ENCODE data around the gene SRBD1. TPM values are rescaled to one million over a fixed set of nuclear protein-coding genes. Genes with fewer than 3 reads are reported as not detected.

The SRBD1 gene
- total and polyA plus RNA-seq, 2 of the 8 experiments (the other 6 are each of a cell fraction or from before 2014, with no cell fraction given), result 4.6 to 20.0 TPM

GRCh38 chr2:45524016-45524415 lies 87.1 kb downstream of the SRBD1 start:
- 96% methylated on average over 1 of the region's 1 CpG; no CpG with 5 or more reads in 1 of the 2 experiments for WGBS, 2 experiments (ENCODE audit: extremely low coverage in 1 of 2, insufficient coverage in 1 of 2, insufficient read length in 1 of 2, insufficient replicate concordance in 2 of 2, low coverage in 1 of 2, low lambda C conversion rate in 2 of 2, missing lambda C conversion rate in 1 of 2)
- H3K9me3 ChIP-seq (ENCODE audit: insufficient read depth in 2 of 2, low read depth in 1 of 2, low read length in 1 of 2), result no peaks in the 10 kb centered on the region
- H2BK120ac ChIP-seq (replicated peaks; ENCODE audit: low read depth, low read length), result no peak overlapping the region
- no peak overlapping the region for H3K4me2 ChIP-seq (ENCODE audit: insufficient read depth in 1 of 2, low read depth in 2 of 2, low read length in 2 of 2)
- H3K14ac ChIP-seq (ENCODE audit: insufficient read length), result no peak overlapping the region
- H2AK5ac ChIP-seq (ENCODE audit: low read depth, low read length), result no peak overlapping the region
- H3K23me2 ChIP-seq (ENCODE audit: low read depth, low read length), result no peaks in the 10 kb centered on the region
- no peak overlapping the region for H2BK20ac ChIP-seq (ENCODE audit: low read length)
- H3K36me3 ChIP-seq (ENCODE audit: control insufficient read depth in 2 of 4, insufficient read depth in 4 of 4, low read length in 3 of 4), result no peaks in the 10 kb centered on the region
- no peak overlapping the region for H2BK5ac ChIP-seq (ENCODE audit: low read depth, low read length)
- ChIA-PET CTCF (ENCODE audit: partially characterized antibody) (no interaction called here), POLR2A (ENCODE audit: partially characterized antibody) (no interaction called here)
- no peak for TF ChIP-seq SUZ12 (IDR thresholded peaks at IDR 0.05; ENCODE audit: low read length)
- no peak for TF ChIP-seq USF2 (IDR thresholded peaks at IDR 0.05; ENCODE audit: low read length)
- TF ChIP-seq POLR2AphosphoS5 (IDR thresholded peaks at IDR 0.05; ENCODE audit: low read depth, low read length), result no peak
- no peak for TF ChIP-seq YY1 (IDR thresholded peaks at IDR 0.05; ENCODE audit: low read depth, low read length)
- TF ChIP-seq EZH2 (IDR thresholded peaks at IDR 0.05; ENCODE audit: low read depth, low read length, severe bottlenecking), result no peak
- TF ChIP-seq KDM4A (IDR thresholded peaks at IDR 0.05; ENCODE audit: low read depth, low read length, severe bottlenecking), result no peak
- no peak for TF ChIP-seq KDM5A (IDR thresholded peaks at IDR 0.05; ENCODE audit: low read length)
- no peak for TF ChIP-seq SIN3A (conservative IDR thresholded peaks at IDR 0.05 in 1 of 2, IDR thresholded peaks at IDR 0.05 in 1 of 2; ENCODE audit: low read depth in 1 of 2, low read length in 2 of 2)
- no peak for TF ChIP-seq CTBP2 (IDR thresholded peaks at IDR 0.05; ENCODE audit: borderline replicate concordance, insufficient read depth, insufficient read length, low read length)
- TF ChIP-seq SP4 (IDR thresholded peaks at IDR 0.05; ENCODE audit: low read length), result no peak
- TF ChIP-seq SIX5 (IDR thresholded peaks at IDR 0.05; ENCODE audit: low read depth, low read length), result no peak
- TF ChIP-seq TAF7 (optimal IDR thresholded peaks at IDR 0.05; ENCODE audit: borderline replicate concordance, low read depth, low read length), result no peak
- no peak overlapping the region for H3K27ac ChIP-seq (ENCODE audit: low read depth, low read length)
- FAIRE-seq (no peak), DNase-seq (ENCODE audit: low read depth in 1 of 2, low spot score in 2 of 2) (no peak)
- H4K91ac ChIP-seq (replicated peaks; ENCODE audit: insufficient read length, low read length), result no peak overlapping the region
- no peaks in the 10 kb centered on the region for H3K79me2 ChIP-seq (ENCODE audit: control insufficient read depth in 1 of 2, insufficient read depth in 2 of 2, low read length in 2 of 2)
- no peak overlapping the region for H3K4ac ChIP-seq (replicated peaks; ENCODE audit: insufficient read length, low read depth, low read length)
- H3K56ac ChIP-seq (replicated peaks; ENCODE audit: insufficient read length, low read depth, low read length), result no peak overlapping the region
- no peak overlapping the region for H2BK12ac ChIP-seq (ENCODE audit: low read depth, low read length)
- no peaks in the 10 kb centered on the region for H3K4me1 ChIP-seq (replicated peaks in 1 of 4; ENCODE audit: control insufficient read depth in 3 of 4, insufficient read depth in 4 of 4, low read length in 3 of 4)
- no peak overlapping the region for H4K5ac ChIP-seq (ENCODE audit: insufficient read length, low read depth, low read length)
- H4K20me1 ChIP-seq (replicated peaks in 1 of 2; ENCODE audit: control insufficient read depth in 1 of 2, insufficient read depth in 2 of 2, low read length in 2 of 2), result no peaks in the 10 kb centered on the region
- H3K4me3 ChIP-seq (ENCODE audit: extremely low read depth in 1 of 4, insufficient read depth in 2 of 4, low read depth in 3 of 4, low read length in 4 of 4), result no peak overlapping the region
- H3K79me1 ChIP-seq (ENCODE audit: low read depth, low read length), result no peaks in the 10 kb centered on the region
- no peak overlapping the region for H2AFZ ChIP-seq (ENCODE audit: low read length)
- H4K8ac ChIP-seq (ENCODE audit: extremely low read depth, insufficient read depth, low read length), result no peak overlapping the region
- no peak overlapping the region for H3K18ac ChIP-seq (ENCODE audit: extremely low read depth, low read length)
- H3K9ac ChIP-seq (replicated peaks in 1 of 4; ENCODE audit: extremely low read depth in 1 of 4, low read depth in 3 of 4, low read length in 3 of 4), result peak overlapping the region in 1 of 4 experiments; percentile 34; a peak in 1 of 7 replicates
- no peak overlapping the region for H2BK15ac ChIP-seq (ENCODE audit: low read length)
- no peaks in the 10 kb centered on the region for H3K27me3 ChIP-seq (replicated peaks in 1 of 4; ENCODE audit: control insufficient read depth in 3 of 4, extremely low read depth in 1 of 4, insufficient read depth in 3 of 4, low read length in 3 of 4)
- H3K23ac ChIP-seq (ENCODE audit: insufficient read length), result no peak overlapping the region

Measured in H1 (cell line).